ENCODE results near the gene LAMTOR2. TPM values are rescaled to one million over a fixed set of nuclear protein-coding genes. Genes with fewer than 3 reads are reported as not detected.

Gene LAMTOR2
- polyA plus RNA-seq, 3 donors, result 99.8 to 227 (median 210) TPM

DNA sequence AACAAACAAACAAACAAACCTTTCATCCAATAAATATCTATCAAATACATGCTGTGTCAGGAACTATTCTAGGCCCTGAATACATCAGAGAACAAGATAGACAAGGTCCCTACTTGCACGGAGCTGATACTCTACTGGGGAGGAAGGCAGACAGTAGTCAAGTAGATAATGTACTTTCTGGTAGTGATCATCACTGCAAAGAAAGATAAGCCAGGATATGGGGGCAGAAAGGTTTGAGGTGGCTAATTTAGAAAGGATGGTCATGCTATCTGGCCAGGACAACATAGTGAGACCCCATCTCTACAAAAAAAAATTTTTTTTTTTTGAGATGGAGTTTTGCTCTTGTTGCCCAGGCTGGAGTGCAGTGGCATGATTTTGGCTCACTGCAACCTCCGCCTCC lies 37.0 kb downstream of the LAMTOR2 start:
- peaks cover 14 to 62% of the 10 kb centered on the region in 2 donors for H3K27me3 ChIP-seq (ENCODE audit: control insufficient read depth in 2 of 2, insufficient read depth in 2 of 2, low read length in 2 of 2)
- no peak for DNase-seq
- WGBS (ENCODE audit: insufficient coverage), result 100% methylated on average over 1 of the region's 2 CpGs
- intact Hi-C loops (cut with micrococcal nuclease), result loop anchor here (2.0 to 10.0 kb wide), 3 partner anchors 73 to 136 kb away; no protein-coding TSS in a partner anchor
- no peak overlapping the region for H3K9ac ChIP-seq (ENCODE audit: insufficient read depth, low read length, poor library complexity, severe bottlenecking)
- H3K4me2 ChIP-seq (replicated peaks; ENCODE audit: extremely low read depth, low read length, poor library complexity, severe bottlenecking), result no peak overlapping the region
- H3K36me3 ChIP-seq (replicated peaks in 1 of 2; ENCODE audit: control insufficient read depth in 1 of 2, insufficient read depth in 2 of 2, low read length in 2 of 2), result no peaks in the 10 kb centered on the region
- peaks cover 25 to 28% of the 10 kb centered on the region in 2 donors for H3K4me1 ChIP-seq (ENCODE audit: control insufficient read depth in 1 of 2, insufficient read depth in 2 of 2, low read length in 2 of 2)
- TF ChIP-seq, protein P1, sequence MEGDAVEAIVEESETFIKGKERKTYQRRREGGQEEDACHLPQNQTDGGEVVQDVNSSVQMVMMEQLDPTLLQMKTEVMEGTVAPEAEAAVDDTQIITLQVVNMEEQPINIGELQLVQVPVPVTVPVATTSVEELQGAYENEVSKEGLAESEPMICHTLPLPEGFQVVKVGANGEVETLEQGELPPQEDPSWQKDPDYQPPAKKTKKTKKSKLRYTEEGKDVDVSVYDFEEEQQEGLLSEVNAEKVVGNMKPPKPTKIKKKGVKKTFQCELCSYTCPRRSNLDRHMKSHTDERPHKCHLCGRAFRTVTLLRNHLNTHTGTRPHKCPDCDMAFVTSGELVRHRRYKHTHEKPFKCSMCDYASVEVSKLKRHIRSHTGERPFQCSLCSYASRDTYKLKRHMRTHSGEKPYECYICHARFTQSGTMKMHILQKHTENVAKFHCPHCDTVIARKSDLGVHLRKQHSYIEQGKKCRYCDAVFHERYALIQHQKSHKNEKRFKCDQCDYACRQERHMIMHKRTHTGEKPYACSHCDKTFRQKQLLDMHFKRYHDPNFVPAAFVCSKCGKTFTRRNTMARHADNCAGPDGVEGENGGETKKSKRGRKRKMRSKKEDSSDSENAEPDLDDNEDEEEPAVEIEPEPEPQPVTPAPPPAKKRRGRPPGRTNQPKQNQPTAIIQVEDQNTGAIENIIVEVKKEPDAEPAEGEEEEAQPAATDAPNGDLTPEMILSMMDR (IDR thresholded peaks at IDR 0.05), result no peak
- H3K27me3 Mint-ChIP-seq (ENCODE audit: low read depth in 3 of 3), result peaks cover 65 to 82% (median 76%) of the 10 kb centered on the region in 3 donors
- no peak overlapping the region for H3K27ac Mint-ChIP-seq
- no peak overlapping the region for H3K4me3 ChIP-seq (replicated peaks in 1 of 3; ENCODE audit: low read depth in 2 of 3, low read length in 3 of 3)
- peaks cover 28% of the 10 kb centered on the region for H3K4me1 Mint-ChIP-seq
- peaks cover 0 to 11% (median 0%) of the 10 kb centered on the region in 7 donors for H3K9me3 Mint-ChIP-seq
- H4K20me1 ChIP-seq (ENCODE audit: insufficient read depth, low read length), result no peaks in the 10 kb centered on the region
- H2AFZ ChIP-seq (ENCODE audit: insufficient read depth, low read depth, low read length, poor library complexity, severe bottlenecking), result no peak overlapping the region
- H3K4me3 Mint-ChIP-seq, result peak overlapping the region in 1 of 2 donors; percentile 56
- H3K9me3 ChIP-seq (replicated peaks in 1 of 2; ENCODE audit: control insufficient read depth in 1 of 2, insufficient read depth in 1 of 2, low read length in 2 of 2), result no peaks in the 10 kb centered on the region
- no peaks in the 10 kb centered on the region for H3K79me2 ChIP-seq (ENCODE audit: insufficient read depth, low read length)
- no peak overlapping the region for H3K27ac ChIP-seq (ENCODE audit: low read depth in 1 of 2, low read length in 2 of 2)
- H3K36me3 Mint-ChIP-seq, result peaks cover 0 to 3% of the 10 kb centered on the region in 2 donors

DNA sequence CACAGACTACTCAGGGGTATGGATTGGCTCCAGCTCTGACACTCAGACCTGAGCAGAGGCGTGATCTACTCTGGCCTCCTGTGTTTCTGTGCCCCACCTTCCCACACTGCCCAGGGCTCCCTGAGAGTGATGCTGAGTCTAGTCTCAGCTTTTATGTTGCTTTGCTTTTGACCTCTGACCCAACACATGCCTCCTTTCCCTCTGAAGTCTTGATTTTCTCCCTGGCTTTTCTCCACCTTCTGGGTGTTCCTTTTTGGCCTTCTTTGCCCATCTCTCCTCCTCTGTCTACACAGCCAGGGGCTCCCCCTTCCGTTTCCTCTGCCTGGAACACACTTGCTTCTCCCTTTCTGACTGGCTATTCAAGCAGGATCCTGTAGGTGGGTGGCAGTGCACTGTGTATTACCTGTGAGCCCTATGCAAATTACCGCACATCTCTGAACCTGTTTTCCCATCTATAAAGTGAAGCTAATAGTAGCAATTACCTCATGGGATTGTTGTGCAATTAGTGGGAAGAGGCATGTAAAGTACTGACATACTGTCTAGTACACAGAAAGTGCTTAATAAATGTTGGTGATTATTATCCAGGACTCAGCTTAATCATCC lies 41.4 kb downstream of the LAMTOR2 start:
- Histone ChIP-seq H3K9ac (ENCODE audit: insufficient read depth, low read length, poor library complexity, severe bottlenecking) (no peak overlapping the region), H3K4me1 (ENCODE audit: control insufficient read depth in 1 of 2, insufficient read depth in 2 of 2, low read length in 2 of 2) (peaks cover 12 to 20% of the 10 kb centered on the region in 2 donors), H3K36me3 (replicated peaks in 1 of 2; ENCODE audit: control insufficient read depth in 1 of 2, insufficient read depth in 2 of 2, low read length in 2 of 2) (no peaks in the 10 kb centered on the region), H3K4me3 (replicated peaks in 1 of 3; ENCODE audit: low read depth in 2 of 3, low read length in 3 of 3) (no peak overlapping the region), H3K27ac (ENCODE audit: low read depth in 1 of 2, low read length in 2 of 2) (no peak overlapping the region), H3K4me2 (replicated peaks; ENCODE audit: extremely low read depth, low read length, poor library complexity, severe bottlenecking) (no peak overlapping the region), H2AFZ (ENCODE audit: insufficient read depth, low read depth, low read length, poor library complexity, severe bottlenecking) (no peak overlapping the region), H3K9me3 (replicated peaks in 1 of 2; ENCODE audit: control insufficient read depth in 1 of 2, insufficient read depth in 1 of 2, low read length in 2 of 2) (peaks cover 0 to 4% of the 10 kb centered on the region in 2 donors), H4K20me1 (ENCODE audit: insufficient read depth, low read length) (no peaks in the 10 kb centered on the region), H3K79me2 (ENCODE audit: insufficient read depth, low read length) (no peaks in the 10 kb centered on the region), H3K27me3 (ENCODE audit: control insufficient read depth in 2 of 2, insufficient read depth in 2 of 2, low read length in 2 of 2) (peaks cover 48 to 97% of the 10 kb centered on the region in 2 donors)
- DNase-seq, result peak in 2 of 3 donors; percentile 39 to 49
- peak overlapping the region in 1 of 2 donors; percentile 85 for H3K4me3 Mint-ChIP-seq
- H3K36me3 Mint-ChIP-seq, result peaks cover 7 to 14% of the 10 kb centered on the region in 2 donors
- peaks cover 0 to 16% (median 0%) of the 10 kb centered on the region in 7 donors for H3K9me3 Mint-ChIP-seq
- 100% methylated on average over 1 of the region's 3 CpGs for WGBS (ENCODE audit: insufficient coverage)
- TF ChIP-seq, protein P1 (IDR thresholded peaks at IDR 0.05), result no peak
- H3K4me1 Mint-ChIP-seq, result peaks cover 27% of the 10 kb centered on the region
- H3K27me3 Mint-ChIP-seq (ENCODE audit: low read depth in 3 of 3), result peaks cover 90 to 99% (median 94%) of the 10 kb centered on the region in 3 donors
- intact Hi-C loops (cut with micrococcal nuclease), result loop anchor here (2.0 to 10.0 kb wide), 3 partner anchors 31 to 69 kb away; no protein-coding TSS in a partner anchor
- peak overlapping the region in 5 of 7 donors; percentile 83 to 97 (median 94) for H3K27ac Mint-ChIP-seq

Data from CD14-positive monocyte (primary cell).